WTC11 (cell line): ENCODE results near the gene CCNJL. TPM values are rescaled to one million over a fixed set of nuclear protein-coding genes. Genes with fewer than 3 reads are reported as not detected.
A peak's percentile ranks its signal among the peaks of the same experiment; 100 is the strongest.

Source experiments
- AFF4 ChIP-seq: sonication (generic); formaldehyde crosslinking; IDR thresholded peaks from 2 replicates; pipeline ENCODE4 v1.8.1; 2023; ENCODE audit warnings: mild to moderate bottlenecking, missing genetic modification reagents, borderline replicate concordance
- ATF2 ChIP-seq: sonication (generic); formaldehyde crosslinking; IDR thresholded peaks from 2 replicates; pipeline ENCODE4 v1.8.1; 2022; ENCODE audit warnings: low read depth, missing genetic modification reagents, borderline replicate concordance
- CBFB ChIP-seq: sonication (generic); formaldehyde crosslinking; IDR thresholded peaks from 2 replicates; pipeline ENCODE4 v1.8.1; 2022; ENCODE audit warnings: mild to moderate bottlenecking, low read depth, missing genetic modification reagents
- CDX4 ChIP-seq: fragments of 250-450 bp; sonication (Bioruptor Pico); IDR thresholded peaks from 2 replicates; pipeline ENCODE4 v1.9.0; 2021; ENCODE audit warnings: moderate library complexity, mild to moderate bottlenecking, inconsistent platforms, borderline replicate concordance
- CTCF ChIP-seq: fragments of 200-600 bp; IDR thresholded peaks from 2 replicates; pipeline ENCODE4 v1.8.0; 2022; ENCODE audit warnings: antibody characterized with exemption
- E2F1 ChIP-seq: sonication (generic); formaldehyde crosslinking; IDR thresholded peaks from 2 replicates; pipeline ENCODE4 v1.8.0; 2022; ENCODE audit warnings: mild to moderate bottlenecking, missing genetic modification reagents
- E2F4 ChIP-seq: sonication (generic); formaldehyde crosslinking; IDR thresholded peaks from 2 replicates; pipeline ENCODE4 v1.8.1; 2022; ENCODE audit warnings: low read depth, mild to moderate bottlenecking, moderate library complexity, missing genetic modification reagents, borderline replicate concordance
- ELF4 ChIP-seq: sonication (generic); formaldehyde crosslinking; IDR thresholded peaks from 2 replicates; pipeline ENCODE4 v1.8.1; 2022; ENCODE audit warnings: low read depth, mild to moderate bottlenecking, moderate library complexity, missing genetic modification reagents
- EMX1 ChIP-seq: fragments of 250-450 bp; sonication (Bioruptor Pico); IDR thresholded peaks from 2 replicates; pipeline ENCODE4 v1.8.0; 2021; ENCODE audit warnings: mild to moderate bottlenecking
- NFE2L1 ChIP-seq: sonication (generic); formaldehyde crosslinking; IDR thresholded peaks from 2 replicates; pipeline ENCODE4 v1.8.1; 2023; ENCODE audit warnings: missing genetic modification reagents
- RELA ChIP-seq: sonication (generic); formaldehyde crosslinking; IDR thresholded peaks from 2 replicates; pipeline ENCODE4 v1.8.1; 2022; ENCODE audit warnings: missing genetic modification reagents, mild to moderate bottlenecking, borderline replicate concordance
- SP1 ChIP-seq: sonication (generic); formaldehyde crosslinking; conservative IDR thresholded peaks from 2 replicates; pipeline ENCODE4 v1.8.1; 2022; ENCODE audit warnings: missing genetic modification reagents
- USF2 ChIP-seq: sonication (generic); formaldehyde crosslinking; IDR thresholded peaks from 2 replicates; pipeline ENCODE4 v1.8.1; 2023; ENCODE audit warnings: mild to moderate bottlenecking, missing genetic modification reagents, moderate library complexity
- ZBTB43 ChIP-seq: sonication (generic); formaldehyde crosslinking; IDR thresholded peaks from 2 replicates; pipeline ENCODE4 v1.8.1; 2023; ENCODE audit warnings: mild to moderate bottlenecking, missing genetic modification reagents
- ZMAT4 ChIP-seq: fragments of 250-450 bp; sonication (Bioruptor Pico); IDR thresholded peaks from 2 replicates; pipeline ENCODE4 v1.9.0; 2021; ENCODE audit warnings: mild to moderate bottlenecking
- ZNF281 ChIP-seq: sonication (generic); formaldehyde crosslinking; IDR thresholded peaks from 2 replicates; pipeline ENCODE4 v1.8.0; 2023; ENCODE audit warnings: mild to moderate bottlenecking, missing genetic modification reagents
- ZSCAN18 ChIP-seq: fragments of 250-450 bp; sonication (Bioruptor Pico); IDR thresholded peaks from 2 replicates; pipeline ENCODE4 v2.1.2; 2022; ENCODE audit warnings: mild to moderate bottlenecking, moderate library complexity
- total RNA-seq: library from RNA; stranded (reverse); gene quantifications from 3 replicates; pipeline ENCODE4 v1.2.3, GENCODE V29; 2021

Gene CCNJL
- total RNA-seq, 1 experiment from 2014 or later: 31.3 TPM

- TF ChIP-seq CTCF: no peak
- TF ChIP-seq CBFB (CRISPR knock-in tag): no peak
- no peak for TF ChIP-seq EMX1
- TF ChIP-seq SP1 (CRISPR knock-in tag): peak; percentile 77
- peak; percentile 85; the same call in 1 of the 2 replicates for TF ChIP-seq AFF4 (CRISPR knock-in tag)
- no peak for TF ChIP-seq ZSCAN18 (CRISPR knock-in tag)
- TF ChIP-seq ELF4 (CRISPR knock-in tag): no peak
- peak; percentile 80 for TF ChIP-seq USF2 (CRISPR knock-in tag)
- TF ChIP-seq ZMAT4 (CRISPR knock-in tag): no peak
- no peak for TF ChIP-seq ATF2 (CRISPR knock-in tag)
- no peak for TF ChIP-seq RELA (CRISPR knock-in tag)
- TF ChIP-seq NFE2L1: no peak
- 0 out of 2 replicates have a peak, but pooled peaks have one; percentile 52 for TF ChIP-seq ZBTB43 (CRISPR knock-in tag)
- no peak for TF ChIP-seq ZNF281 (CRISPR knock-in tag)
- TF ChIP-seq E2F1 (CRISPR knock-in tag): no peak
- TF ChIP-seq CDX4: no peak
- TF ChIP-seq E2F4 (CRISPR knock-in tag): no peak
Measured at GRCh38 chr5:160287378-160288051, 24.8 kb downstream of the CCNJL start (continued).
